Ishikawa (cell line): ENCODE data around the gene GIT1.

Experiments
- CEBPB ChIP-seq: IDR thresholded peaks from 2 replicates; pipeline ENCODE4 v1.6.1; 2012
- CREB1 ChIP-seq: IDR thresholded peaks from 2 replicates; pipeline ENCODE4 v1.6.1; 2012; ENCODE audit warnings: low read depth
- EGR1 ChIP-seq: IDR thresholded peaks from 2 replicates; pipeline ENCODE4 v1.6.1; 2012
- EP300 ChIP-seq: IDR thresholded peaks from 2 replicates; pipeline ENCODE4 v1.6.1; 2012; ENCODE audit warnings: borderline replicate concordance
- FOXM1 ChIP-seq: IDR thresholded peaks from 2 replicates; pipeline ENCODE4 v1.6.1; 2012; ENCODE audit warnings: low read depth, borderline replicate concordance
- NFIC ChIP-seq: IDR thresholded peaks from 2 replicates; pipeline ENCODE4 v1.6.1; 2012
- RAD21 ChIP-seq: IDR thresholded peaks from 2 replicates; pipeline ENCODE4 v1.6.1; 2012; ENCODE audit warnings: low read depth
- TAF1 ChIP-seq: IDR thresholded peaks from 2 replicates; pipeline ENCODE4 v1.6.1; 2012; ENCODE audit warnings: low read depth, mild to moderate bottlenecking
- TCF12 ChIP-seq: IDR thresholded peaks from 2 replicates; pipeline ENCODE4 v1.6.1; 2012; ENCODE audit warnings: low read depth
- TEAD4 ChIP-seq: IDR thresholded peaks from 2 replicates; pipeline ENCODE4 v1.6.1; 2012
- YY1 ChIP-seq: IDR thresholded peaks from 2 replicates; pipeline ENCODE4 v1.6.1; 2012; ENCODE audit warnings: low read depth
- ZBTB7A ChIP-seq: IDR thresholded peaks from 2 replicates; pipeline ENCODE4 v1.6.1; 2012; ENCODE audit warnings: low read depth
- TF ChIP-seq, protein P1 (sequence below): IDR thresholded peaks from 2 replicates; pipeline ENCODE4 v1.6.1; 2012; ENCODE audit warnings: low read depth, mild to moderate bottlenecking
- TF ChIP-seq, protein P2 (sequence below): IDR thresholded peaks from 2 replicates; pipeline ENCODE4 v1.6.1; 2012
- TF ChIP-seq, protein P3 (sequence below): IDR thresholded peaks from 2 replicates; pipeline ENCODE4 v1.6.1; 2012

Gene GIT1

DNA sequence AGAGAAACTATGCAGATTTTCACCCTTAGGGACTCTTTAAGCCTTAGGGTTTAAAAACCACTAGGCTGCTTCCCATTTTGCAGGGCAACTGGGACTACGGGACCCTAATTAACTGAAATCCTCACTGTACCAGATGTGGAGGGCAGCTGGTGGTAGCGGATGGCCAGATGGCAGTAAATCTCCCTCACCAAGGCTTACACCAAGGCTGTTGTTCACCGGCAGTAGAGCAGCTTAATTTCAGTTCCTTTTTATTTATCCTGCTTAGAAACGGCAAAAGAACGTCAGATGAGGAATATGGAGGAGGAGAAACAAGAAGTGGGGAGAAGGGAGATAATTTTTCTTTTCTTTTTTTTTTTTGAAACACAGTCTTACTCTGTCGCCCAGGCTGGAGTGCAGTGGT lies 29.1 kb downstream of the GIT1 start:
- no peak for TF ChIP-seq FOXM1
- no peak for TF ChIP-seq ZBTB7A
- TF ChIP-seq YY1, result no peak
- no peak for TF ChIP-seq RAD21
- TF ChIP-seq CEBPB, result no peak
- TF ChIP-seq, protein P1, sequence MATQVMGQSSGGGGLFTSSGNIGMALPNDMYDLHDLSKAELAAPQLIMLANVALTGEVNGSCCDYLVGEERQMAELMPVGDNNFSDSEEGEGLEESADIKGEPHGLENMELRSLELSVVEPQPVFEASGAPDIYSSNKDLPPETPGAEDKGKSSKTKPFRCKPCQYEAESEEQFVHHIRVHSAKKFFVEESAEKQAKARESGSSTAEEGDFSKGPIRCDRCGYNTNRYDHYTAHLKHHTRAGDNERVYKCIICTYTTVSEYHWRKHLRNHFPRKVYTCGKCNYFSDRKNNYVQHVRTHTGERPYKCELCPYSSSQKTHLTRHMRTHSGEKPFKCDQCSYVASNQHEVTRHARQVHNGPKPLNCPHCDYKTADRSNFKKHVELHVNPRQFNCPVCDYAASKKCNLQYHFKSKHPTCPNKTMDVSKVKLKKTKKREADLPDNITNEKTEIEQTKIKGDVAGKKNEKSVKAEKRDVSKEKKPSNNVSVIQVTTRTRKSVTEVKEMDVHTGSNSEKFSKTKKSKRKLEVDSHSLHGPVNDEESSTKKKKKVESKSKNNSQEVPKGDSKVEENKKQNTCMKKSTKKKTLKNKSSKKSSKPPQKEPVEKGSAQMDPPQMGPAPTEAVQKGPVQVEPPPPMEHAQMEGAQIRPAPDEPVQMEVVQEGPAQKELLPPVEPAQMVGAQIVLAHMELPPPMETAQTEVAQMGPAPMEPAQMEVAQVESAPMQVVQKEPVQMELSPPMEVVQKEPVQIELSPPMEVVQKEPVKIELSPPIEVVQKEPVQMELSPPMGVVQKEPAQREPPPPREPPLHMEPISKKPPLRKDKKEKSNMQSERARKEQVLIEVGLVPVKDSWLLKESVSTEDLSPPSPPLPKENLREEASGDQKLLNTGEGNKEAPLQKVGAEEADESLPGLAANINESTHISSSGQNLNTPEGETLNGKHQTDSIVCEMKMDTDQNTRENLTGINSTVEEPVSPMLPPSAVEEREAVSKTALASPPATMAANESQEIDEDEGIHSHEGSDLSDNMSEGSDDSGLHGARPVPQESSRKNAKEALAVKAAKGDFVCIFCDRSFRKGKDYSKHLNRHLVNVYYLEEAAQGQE, result no peak
- TF ChIP-seq TCF12, result no peak
- no peak for TF ChIP-seq NFIC
- TF ChIP-seq EP300, result no peak
- TF ChIP-seq TAF1, result no peak
- TF ChIP-seq EGR1, result no peak

DNA sequence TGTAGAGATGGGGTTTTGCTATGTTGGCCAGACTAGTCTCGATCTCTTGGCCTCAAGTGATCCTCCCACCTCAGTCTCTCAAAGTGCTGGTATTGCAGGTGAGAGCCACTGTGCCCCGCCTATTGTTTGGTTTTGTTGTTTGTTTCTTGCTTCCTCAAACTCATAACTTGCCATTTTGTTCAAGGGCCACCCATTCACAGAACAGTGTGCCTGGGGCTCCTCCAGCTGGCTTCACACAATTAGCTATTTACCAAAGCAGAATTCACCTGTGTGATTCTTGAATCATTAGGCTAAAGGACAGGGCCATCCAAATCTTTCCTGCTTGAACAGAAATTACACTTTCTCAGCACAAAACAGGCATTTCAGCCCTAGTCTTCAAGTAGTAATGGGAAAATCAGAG lies 29.8 kb downstream of the GIT1 start:
- TF ChIP-seq YY1, result no peak
- no peak for TF ChIP-seq TAF1
- TF ChIP-seq ZBTB7A, result no peak
- no peak for TF ChIP-seq CREB1

DNA sequence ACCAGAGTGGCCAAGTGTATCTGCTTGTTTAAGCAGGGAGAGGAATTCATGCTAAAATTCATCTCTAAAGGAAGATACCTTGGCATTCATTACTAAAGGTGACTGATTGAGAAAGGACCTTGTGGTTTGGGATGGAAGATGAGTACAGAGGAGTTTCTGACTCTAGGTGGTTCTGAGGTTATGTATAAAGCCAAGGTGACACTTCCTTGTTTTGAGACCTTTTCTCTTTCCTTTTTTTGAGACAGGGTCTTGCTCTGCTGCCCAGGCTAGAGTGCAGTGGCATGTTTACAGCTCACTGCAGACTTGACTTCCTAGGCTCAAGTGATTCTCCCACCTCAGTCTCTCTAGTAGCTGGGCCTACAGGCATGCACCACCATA lies 31.7 kb downstream of the GIT1 start:
- TF ChIP-seq RAD21 (no peak), EGR1 (no peak), TCF12 (no peak), CEBPB (no peak), ZBTB7A (no peak), TAF1 (no peak), FOXM1 (no peak), TEAD4 (no peak), EP300 (no peak), CREB1 (no peak), NFIC (no peak), YY1 (no peak)
- TF ChIP-seq, protein P2, sequence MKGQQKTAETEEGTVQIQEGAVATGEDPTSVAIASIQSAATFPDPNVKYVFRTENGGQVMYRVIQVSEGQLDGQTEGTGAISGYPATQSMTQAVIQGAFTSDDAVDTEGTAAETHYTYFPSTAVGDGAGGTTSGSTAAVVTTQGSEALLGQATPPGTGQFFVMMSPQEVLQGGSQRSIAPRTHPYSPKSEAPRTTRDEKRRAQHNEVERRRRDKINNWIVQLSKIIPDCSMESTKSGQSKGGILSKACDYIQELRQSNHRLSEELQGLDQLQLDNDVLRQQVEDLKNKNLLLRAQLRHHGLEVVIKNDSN, result no peak
- TF ChIP-seq, protein P1, result no peak
- TF ChIP-seq, protein P3, sequence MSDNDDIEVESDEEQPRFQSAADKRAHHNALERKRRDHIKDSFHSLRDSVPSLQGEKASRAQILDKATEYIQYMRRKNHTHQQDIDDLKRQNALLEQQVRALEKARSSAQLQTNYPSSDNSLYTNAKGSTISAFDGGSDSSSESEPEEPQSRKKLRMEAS, result no peak

DNA sequence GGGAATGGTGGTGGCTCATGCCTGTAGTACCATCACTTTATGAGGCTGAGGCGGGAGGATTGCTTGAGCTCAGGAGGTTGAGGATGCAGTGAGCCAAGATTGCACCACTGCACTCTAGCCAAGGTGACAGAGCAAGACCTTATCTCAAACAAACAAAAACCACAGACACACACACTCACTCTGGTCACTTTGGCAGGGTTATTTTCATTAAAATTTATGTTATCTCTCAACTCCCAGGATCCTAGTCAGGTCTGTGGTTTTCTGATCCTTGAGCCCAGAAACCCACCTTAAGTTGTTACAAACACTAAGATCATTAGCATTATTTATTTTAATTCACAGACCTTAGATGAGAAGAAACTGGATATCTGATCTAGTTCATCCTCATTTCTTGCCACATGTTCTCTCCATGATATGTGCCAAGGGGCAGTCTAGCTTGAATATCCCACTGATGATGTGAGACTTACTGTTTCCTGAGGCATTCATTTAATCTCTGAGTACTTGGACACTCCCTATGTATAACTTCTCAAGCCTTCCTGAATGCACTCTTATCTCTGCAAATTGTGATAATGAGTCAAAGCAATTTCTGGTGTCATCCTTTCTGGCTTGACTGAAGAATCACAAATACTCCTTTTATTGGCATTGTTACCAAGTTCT lies 32.2 kb downstream of the GIT1 start:
- TF ChIP-seq ZBTB7A, result no peak
- no peak for TF ChIP-seq CREB1
- TF ChIP-seq RAD21, result no peak
- TF ChIP-seq EP300, result no peak
- TF ChIP-seq, protein P3, result no peak
- TF ChIP-seq YY1, result no peak
- no peak for TF ChIP-seq TAF1
- no peak for TF ChIP-seq TEAD4
- TF ChIP-seq, protein P2, result no peak
- no peak for TF ChIP-seq FOXM1

DNA sequence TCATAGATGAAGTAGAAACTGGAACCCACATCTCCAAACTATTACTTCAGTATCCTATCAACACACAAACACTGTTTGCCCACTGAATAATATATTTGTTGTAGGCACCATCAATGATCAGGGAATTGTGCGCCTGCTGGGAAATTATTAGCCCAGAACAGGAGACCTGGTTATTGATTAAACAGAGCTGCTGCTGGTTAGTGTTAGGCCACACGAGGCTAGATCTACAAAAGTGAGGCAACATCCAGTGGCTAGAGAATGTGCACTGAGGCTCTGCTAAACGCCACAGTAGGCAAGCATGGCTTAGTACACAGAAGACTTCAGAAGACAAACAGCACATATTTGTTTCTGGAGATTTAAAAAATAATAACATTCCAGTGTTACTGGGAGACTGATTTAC lies 33.6 kb downstream of the GIT1 start:
- no peak for TF ChIP-seq CEBPB
- TF ChIP-seq TEAD4, result no peak
- TF ChIP-seq YY1, result no peak
- TF ChIP-seq CREB1, result no peak
- no peak for TF ChIP-seq TCF12
- TF ChIP-seq TAF1, result no peak
- no peak for TF ChIP-seq ZBTB7A

DNA sequence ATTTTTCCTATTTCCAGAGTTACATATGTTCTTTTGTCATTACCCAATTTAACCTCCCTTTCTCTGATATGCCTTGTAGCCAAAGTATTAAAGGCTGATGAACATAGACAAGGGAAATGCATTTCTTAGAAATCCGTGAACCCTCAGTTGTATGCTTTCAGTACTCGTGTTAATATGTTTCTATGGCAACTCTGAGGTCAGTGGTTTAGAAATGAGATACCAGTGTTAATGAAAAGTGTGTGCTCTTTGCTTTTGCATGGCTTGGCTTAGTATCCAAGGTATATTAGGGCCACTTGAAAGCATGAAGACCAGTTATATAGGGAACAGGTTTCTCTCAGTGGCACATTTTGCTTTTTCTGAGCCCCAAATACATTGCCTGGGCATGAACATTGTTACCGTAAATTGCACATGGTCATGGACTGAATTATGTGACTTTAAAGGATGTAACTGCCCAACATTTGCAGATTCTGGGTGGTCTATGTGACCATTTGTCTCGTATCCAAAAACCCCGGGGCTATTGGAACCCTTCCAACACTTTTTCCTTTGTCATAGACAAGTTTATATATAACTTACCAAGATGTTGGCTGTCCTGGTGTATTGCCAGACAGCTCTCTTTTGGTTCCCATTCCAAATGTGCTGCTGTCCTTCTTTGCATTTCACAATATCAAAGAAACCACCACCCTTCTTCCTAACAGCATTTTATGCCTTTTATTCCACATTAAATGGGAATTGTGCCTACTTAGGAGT lies 40.1 kb downstream of the GIT1 start:
- TF ChIP-seq EP300 (no peak), TEAD4 (no peak), FOXM1 (no peak)
